ENCODE measurements around the gene CSAG3.
"Not testable (repeated sequence)": the region's sequence is repeated elsewhere in the genome, so short reads cannot be mapped to it uniquely, and the experiment has no call there.

The CSAG3 gene

DNA sequence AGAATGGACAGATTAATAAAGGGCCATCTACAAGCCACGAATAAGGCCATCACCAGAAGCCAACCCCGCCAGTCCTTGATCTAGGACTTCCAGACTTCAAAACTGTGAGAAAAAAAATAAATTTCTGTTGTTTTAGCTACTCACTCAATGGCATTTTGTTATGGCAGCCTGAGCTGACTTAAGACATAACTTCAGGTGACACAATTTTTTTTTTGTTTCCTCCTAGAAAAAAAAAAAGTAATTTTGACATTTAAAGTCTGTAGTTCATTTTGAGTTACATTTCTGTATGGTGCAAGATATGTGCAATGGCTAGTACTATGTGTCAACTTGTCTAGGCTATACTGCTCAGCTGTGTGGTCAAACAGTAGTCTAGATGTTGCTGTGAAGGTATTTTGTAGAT, at the start of gene CSAG3:
TSS of gene CSAG3 (plus strand) at position 301 of the 400 bp plus-strand sequence.
- DNase-seq (ENCODE audit: low read depth, low spot score), result not testable (repeated sequence)

DNA sequence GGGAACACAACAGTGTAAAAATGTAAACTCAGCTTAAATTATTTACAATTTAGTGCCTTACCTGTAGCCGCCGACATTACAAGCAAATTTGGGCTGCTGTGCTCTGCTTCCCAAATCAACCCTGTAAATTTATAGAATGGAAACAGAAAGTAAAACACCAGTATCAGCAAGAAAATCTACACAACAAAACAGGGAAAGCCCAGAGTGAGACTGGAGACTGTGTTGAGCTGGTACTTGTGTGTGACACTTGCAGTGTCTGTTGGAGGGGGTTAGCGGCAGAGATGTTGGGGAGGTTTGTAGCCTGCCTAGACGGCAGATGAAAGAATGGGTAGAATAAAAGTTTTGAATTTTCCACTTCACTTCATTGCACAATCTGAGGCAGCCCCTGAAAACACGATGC, 45.8 kb upstream of the CSAG3 start:
- not testable (repeated sequence) for DNase-seq (ENCODE audit: low read depth, low spot score)

DNA sequence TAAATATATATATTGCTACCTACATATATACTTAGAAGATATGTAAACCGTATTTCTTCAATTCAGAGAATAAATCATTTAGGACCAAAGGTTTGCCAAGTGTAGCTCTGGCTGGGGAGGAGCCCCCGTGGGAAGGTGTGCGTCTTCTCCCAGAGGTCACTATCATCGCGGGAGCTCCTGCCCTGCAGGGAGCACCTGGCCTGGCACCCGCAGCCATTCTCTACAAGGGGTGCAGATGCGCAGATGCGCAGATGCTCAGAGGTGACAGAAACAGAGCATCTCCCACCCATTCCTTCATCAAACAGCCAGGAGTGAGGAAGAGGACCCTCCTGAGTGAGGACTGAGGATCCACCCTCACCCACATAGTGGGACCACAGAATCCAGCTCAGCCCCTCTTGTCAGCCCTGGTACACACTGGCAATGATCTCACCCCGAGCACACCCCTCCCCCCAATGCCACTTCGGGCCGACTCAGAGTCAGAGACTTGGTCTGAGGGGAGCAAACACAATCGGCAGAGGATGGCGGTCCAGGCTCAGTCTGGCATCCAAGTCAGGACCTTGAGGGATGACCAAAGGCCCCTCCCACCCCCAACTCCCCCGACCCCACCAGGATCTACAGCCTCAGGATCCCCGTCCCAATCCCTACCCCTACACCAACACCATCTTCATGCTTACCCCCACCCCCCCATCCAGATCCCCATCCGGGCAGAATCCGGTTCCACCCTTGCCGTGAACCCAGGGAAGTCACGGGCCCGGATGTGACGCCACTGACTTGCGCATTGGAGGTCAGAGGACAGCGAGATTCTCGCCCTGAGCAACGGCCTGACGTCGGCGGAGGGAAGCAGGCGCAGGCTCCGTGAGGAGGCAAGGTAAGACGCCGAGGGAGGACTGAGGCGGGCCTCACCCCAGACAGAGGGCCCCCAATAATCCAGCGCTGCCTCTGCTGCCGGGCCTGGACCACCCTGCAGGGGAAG, 44.9 kb upstream of the CSAG3 start, which contains the start of gene MAGEA2B:
TSS of gene MAGEA2B (plus strand) at position 814 of the 973 bp plus-strand sequence. CDS start 2,479 bp downstream, outside the sequence.
- DNase-seq (ENCODE audit: low read depth, low spot score), result not testable (repeated sequence)

DNA sequence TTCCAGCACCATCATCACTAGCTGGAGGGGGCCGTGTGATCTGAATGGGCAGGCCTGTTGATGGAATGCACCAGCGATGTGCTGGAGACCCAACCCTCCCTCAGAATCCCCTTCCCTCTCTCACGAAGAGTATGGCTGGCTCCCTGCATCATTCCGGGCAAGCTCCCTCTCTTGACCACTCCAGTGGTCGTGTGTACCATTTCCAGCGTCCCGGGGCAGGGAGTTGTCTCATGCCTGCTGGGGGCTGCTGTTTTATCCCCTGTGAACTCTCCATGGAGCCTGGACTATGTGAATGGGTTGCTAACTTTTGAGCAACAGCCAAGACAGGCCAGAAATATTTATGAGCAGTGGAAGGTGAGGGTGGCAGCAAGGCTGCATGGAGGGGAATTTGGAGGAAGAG, 33.6 kb upstream of the CSAG3 start:
- DNase-seq (ENCODE audit: low read depth, low spot score), result no peak

DNA sequence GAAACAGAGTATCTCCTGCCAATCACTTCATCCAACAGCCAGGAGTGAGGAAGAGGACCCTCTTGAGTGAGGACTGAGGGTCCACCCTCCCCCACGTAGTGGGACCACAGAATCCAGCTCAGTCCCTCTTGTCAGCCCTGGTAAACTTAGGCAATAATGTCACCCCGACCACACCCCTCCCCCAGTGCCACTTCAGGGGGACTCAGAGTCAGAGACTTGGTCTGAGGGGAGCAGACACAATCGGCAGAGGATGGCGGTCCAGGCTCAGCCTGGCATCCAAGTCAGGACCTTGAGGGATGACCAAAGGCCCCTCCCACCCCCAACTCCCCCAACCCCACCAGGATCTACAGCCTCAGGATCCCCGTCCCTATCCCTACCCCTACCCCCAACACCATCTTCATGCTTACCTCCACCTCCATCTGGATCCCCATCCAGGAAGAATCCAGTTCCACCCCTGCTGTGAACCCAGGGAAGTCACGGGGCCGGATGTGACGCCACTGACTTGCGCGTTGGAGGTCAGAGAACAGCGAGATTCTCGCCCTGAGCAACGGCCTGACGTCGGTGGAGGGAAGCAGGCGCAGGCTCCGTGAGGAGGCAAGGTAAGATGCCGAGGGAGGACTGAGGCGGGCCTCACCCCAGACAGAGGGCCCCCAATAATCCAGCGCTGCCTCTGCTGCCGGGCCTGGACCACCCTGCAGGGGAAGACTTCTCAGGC, 25.6 kb upstream of the CSAG3 start, which contains the start of the genes CSAG1 and MAGEA12:
TSS of gene CSAG1 (minus strand) at position 461 of the 715 bp plus-strand sequence. CDS start 1,261 bp downstream, outside the sequence.
TSS of gene MAGEA12 (plus strand) at position 497 of the 715 bp plus-strand sequence. CDS start 2,405 bp downstream, outside the sequence.
- no peak for DNase-seq (ENCODE audit: low read depth, low spot score)

DNA sequence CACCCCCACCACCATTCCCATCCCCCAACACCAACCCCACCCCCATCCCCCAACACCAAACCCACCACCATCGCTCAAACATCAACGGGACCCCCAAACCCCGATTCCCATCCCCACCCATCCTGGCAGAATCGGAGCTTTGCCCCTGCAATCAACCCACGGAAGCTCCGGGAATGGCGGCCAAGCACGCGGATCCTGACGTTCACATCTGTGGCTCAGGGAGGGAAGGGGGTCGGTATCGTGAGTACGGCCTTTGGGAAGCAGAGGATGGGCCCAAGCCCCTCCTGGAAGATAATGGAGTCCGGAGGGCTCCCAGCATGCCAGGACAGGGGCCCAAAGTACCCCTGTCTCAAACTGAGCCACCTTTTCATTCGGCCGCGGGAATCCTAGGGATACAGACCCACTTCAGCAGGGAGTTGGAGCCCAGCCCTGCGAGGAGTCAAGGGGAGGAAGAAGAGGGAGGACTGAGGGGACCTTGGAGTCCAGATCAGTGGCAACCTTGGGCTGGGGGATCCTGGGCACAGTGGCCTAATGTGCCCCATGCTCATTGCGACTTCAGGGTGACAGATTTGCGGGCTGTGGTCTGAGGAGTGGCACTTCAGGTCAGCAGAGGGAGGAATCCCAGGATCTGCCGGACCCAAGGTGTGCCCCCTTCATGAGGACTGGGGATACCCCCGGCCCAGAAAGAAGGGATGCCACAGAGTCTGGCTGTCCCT, 24.7 kb upstream of the CSAG3 start:
- DNase-seq (ENCODE audit: low read depth, low spot score), result not testable (repeated sequence)

DNA sequence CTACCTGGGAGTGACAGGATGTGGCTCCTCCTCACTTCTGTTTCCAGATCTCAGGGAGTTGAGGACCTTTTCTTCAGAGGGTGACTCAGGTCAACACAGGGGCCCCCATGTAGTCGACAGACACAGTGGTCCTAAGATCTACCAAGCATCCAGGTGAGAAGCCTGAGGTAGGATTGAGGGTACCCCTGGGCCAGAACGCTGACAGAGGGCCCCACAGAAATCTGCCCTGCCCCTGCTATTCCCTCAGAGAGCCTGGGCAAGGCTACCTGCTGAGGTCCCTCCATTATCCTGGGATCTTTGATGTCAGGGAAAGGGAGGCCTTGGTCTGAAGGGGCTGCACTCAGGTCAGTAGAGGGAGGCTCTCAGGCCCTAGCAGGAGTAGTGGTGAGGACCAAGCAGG, 23.9 kb upstream of the CSAG3 start:
- DNase-seq (ENCODE audit: low read depth, low spot score), result no peak

DNA sequence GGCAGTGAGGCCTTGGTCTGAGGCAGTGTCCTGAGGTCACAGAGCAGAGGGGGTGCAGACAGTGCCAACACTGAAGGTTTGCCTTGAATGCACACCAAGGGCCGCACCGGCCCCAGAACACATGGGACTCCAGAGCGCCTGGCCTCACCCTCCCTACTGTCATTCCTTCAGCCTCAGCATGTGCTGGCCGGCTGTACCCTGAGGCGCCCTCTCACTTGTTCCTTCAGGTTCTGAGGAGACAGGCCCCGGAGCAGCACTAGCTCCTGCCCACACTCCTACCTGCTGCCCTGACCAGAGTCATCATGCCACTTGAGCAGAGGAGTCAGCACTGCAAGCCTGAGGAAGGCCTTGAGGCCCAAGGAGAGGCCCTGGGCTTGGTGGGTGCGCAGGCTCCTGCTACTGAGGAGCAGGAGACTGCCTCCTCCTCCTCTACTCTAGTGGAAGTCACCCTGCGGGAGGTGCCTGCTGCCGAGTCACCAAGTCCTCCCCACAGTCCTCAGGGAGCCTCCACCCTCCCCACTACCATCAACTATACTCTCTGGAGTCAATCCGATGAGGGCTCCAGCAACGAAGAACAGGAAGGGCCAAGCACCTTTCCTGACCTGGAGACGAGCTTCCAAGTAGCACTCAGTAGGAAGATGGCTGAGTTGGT, 23.0 kb upstream of the CSAG3 start:
- no peak for DNase-seq (ENCODE audit: low read depth, low spot score)

DNA sequence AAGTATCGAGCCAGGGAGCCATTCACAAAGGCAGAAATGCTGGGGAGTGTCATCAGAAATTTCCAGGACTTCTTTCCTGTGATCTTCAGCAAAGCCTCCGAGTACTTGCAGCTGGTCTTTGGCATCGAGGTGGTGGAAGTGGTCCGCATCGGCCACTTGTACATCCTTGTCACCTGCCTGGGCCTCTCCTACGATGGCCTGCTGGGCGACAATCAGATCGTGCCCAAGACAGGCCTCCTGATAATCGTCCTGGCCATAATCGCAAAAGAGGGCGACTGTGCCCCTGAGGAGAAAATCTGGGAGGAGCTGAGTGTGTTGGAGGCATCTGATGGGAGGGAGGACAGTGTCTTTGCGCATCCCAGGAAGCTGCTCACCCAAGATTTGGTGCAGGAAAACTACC, 22.5 kb upstream of the CSAG3 start:
- not testable (repeated sequence) for DNase-seq (ENCODE audit: low read depth, low spot score)

DNA sequence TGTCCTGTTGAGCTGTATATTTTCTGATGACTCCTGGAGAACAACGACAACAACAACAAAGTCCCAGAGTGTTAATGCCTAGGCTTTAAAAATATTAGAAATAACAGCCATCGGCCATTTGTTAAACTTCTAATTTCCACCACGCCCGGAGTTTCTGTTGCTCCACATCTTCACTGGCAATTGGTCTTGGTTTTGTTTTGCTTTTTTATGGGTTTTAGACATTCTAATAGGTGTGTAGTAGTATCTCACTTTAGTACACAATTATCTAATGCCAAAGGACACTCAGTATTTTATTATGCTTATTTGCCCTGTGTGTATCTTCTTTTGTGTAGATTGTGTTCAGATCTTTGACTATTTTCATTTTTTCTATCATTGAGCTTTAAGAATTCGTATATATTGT, 20.5 kb upstream of the CSAG3 start:
- no peak for DNase-seq (ENCODE audit: low read depth, low spot score)

DNA sequence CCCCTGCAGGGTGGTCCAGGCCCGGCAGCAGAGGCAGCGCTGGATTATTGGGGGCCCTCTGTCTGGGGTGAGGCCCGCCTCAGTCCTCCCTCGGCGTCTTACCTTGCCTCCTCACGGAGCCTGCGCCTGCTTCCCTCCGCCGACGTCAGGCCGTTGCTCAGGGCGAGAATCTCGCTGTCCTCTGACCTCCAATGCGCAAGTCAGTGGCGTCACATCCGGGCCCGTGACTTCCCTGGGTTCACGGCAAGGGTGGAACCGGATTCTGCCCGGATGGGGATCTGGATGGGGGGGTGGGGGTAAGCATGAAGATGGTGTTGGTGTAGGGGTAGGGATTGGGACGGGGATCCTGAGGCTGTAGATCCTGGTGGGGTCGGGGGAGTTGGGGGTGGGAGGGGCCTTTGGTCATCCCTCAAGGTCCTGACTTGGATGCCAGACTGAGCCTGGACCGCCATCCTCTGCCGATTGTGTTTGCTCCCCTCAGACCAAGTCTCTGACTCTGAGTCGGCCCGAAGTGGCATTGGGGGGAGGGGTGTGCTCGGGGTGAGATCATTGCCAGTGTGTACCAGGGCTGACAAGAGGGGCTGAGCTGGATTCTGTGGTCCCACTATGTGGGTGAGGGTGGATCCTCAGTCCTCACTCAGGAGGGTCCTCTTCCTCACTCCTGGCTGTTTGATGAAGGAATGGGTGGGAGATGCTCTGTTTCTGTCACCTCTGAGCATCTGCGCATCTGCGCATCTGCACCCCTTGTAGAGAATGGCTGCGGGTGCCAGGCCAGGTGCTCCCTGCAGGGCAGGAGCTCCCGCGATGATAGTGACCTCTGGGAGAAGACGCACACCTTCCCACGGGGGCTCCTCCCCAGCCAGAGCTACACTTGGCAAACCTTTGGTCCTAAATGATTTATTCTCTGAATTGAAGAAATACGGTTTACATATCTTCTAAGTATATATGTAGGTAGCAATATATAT, 5.0 kb upstream of the CSAG3 start, which contains the start of gene MAGEA2:
TSS of gene MAGEA2 (minus strand) at position 157 of the 965 bp plus-strand sequence. CDS start 2,479 bp downstream, outside the sequence.
- not testable (repeated sequence) for DNase-seq (ENCODE audit: low read depth, low spot score)

DNA sequence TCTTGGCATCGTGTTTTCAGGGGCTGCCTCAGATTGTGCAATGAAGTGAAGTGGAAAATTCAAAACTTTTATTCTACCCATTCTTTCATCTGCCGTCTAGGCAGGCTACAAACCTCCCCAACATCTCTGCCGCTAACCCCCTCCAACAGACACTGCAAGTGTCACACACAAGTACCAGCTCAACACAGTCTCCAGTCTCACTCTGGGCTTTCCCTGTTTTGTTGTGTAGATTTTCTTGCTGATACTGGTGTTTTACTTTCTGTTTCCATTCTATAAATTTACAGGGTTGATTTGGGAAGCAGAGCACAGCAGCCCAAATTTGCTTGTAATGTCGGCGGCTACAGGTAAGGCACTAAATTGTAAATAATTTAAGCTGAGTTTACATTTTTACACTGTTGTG, 4.1 kb upstream of the CSAG3 start:
- not testable (repeated sequence) for DNase-seq (ENCODE audit: low read depth, low spot score)

DNA sequence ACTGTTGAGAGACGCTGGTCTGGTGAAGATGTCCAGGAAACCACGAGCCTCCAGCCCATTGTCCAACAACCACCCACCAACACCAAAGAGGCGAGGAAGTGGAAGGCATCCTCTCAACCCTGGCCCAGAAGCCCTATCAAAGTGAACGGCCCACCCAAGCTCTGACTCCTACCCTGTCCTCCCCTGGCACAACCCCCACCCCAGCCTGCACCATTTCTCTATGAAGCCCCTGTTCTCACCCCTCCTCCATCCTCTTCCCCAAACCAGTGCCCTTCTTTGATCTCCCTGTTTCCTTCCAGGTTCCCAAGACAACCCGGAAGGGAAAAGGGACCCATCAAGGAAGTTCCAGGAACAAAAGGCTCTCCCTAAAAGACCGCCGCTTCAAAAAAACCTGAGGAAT, 526 bp downstream of the CSAG3 start:
- not testable (repeated sequence) for DNase-seq (ENCODE audit: low read depth, low spot score)

DNA sequence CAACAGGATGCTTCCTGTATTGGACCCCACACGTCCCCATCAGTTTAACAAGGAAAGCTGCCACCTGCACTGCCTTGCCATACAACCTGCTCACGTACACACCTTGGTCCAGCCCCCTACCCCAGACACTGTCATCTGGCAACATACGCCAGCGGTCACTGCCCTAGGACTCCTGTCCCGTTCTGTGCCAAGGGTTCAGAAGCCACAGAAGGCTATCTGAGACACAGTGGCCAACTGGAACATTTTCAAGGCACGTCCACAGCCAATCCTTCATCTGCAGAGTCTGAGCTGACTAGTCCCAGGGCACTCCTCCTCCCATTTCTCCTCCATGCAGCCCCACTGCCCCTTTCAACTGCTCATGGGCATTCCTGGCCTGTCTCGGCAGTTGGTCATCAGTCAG, 2.6 kb downstream of the CSAG3 start:
- not testable (repeated sequence) for DNase-seq (ENCODE audit: low read depth, low spot score)

DNA sequence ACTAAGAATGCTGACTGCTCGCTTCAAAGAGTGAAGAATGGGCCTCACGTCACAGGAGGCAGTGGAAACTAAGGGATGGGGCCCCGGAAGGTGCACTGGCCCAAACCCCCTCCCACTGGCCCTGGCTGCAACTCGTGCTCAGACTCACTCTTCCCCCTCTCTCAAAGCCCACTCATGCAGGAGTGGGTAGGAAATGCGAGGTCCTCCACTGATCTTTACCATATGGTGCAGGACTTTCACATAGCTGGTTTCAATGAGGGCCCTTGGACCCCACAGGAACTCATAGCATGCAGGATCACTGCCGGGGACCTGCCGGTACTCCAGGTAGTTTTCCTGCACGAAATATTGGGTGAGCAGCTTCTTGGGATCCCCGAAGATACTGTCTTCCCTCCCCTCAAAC, 7.5 kb downstream of the CSAG3 start:
- DNase-seq (ENCODE audit: low read depth, low spot score), result not testable (repeated sequence)

DNA sequence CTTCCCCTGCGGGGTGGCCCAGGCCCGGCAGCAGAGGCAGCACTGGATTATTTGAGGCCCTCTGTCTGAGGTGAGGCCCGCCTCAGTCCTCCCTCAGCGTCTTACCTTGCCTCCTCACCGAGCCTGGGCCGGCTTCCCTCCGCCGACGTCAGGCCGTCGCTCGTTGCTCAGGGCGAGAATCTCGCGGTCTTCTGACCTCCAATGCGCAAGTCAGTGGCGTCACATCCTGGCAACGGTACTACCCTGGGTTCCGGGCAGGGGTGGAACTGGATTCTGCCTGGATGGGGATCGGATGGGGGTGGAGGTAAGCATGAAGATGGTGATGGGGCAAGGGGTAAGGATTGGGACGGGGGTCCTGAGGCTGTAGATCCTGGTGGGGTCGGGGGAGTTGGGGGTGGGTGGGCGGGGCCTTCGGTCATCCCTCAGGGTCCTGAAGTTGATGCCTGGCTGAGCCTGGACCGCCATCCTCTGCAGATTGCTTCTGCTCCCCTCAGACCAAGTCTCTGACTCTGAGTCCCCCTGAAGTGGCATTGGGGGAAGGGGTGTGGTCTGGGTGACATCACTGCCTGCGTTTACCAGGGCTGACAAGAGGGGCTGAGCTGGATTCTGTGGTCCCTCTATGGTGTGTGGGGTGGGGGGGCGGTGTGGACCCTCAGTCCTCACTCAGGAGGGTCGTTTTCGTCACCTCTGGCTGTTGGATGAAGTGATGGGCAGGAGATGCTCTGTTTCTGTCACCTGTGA, 10.7 kb downstream of the CSAG3 start, which contains the start of gene MAGEA6:
TSS of gene MAGEA6 (minus strand) at position 141 of the 741 bp plus-strand sequence. CDS start 2,039 bp downstream, outside the sequence.
- DNase-seq (ENCODE audit: low read depth, low spot score), result not testable (repeated sequence)

DNA sequence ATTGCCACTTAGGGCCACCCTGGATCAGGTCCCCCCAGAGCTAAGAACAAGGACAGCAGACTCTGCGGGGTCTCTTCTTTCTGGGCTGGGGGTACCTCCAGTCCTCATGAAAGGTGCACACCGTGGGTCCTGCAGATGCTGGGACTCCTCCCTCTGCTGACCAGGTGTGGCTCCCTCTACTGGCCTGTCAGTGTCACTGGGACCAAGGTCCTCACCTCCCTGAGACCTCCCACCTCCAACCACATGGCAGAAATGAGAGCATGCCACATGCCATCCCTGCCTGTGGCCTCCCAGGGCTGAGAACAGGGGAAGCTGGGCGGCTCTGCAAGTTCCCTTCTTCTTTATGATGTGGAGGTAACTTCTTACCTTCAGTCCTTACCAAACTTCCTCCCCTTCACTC, 28.0 kb downstream of the CSAG3 start:
- DNase-seq (ENCODE audit: low read depth, low spot score), result not testable (repeated sequence)

DNA sequence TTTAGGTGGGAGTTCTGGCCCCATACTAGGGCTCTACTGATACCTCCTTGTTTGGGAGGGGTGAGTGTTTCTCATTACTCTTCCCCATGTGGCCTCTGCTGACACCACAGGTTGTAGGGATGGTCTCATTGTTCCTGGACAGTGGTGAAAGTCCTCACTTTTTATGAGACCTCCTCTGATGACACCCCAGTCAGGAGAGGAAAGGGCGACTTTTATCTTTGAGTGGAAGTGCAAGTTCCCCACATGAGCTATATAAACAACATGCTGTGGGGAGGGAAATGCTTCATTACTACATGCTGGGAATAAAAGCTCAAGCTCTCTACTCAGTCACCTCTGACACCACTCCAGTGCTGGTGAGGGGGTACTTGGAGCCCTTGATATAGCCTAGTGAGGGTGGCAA, 39.9 kb downstream of the CSAG3 start:
- DNase-seq (ENCODE audit: low read depth, low spot score), result no peak

DNA sequence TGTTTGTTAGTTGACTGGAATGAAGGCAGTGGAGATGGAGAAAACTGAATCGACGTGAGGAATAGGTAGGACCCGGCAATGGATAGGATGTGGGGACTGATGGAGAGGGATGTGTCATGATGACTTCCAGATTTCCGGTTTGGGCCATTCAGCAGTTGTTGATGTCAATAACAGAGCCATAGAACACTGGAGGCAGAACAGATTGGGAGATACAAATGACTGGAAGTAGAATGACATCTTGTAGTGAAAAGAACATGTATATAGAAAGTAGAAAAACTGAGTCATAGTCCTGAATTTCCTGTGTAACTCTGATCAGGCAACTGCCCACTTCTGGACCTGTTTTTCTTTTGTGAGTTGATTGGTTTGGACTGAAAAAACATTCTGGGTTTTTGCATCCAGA, 47.0 kb downstream of the CSAG3 start:
- DNase-seq (ENCODE audit: low read depth, low spot score), result no peak

All from smooth muscle cell of the brain vasculature (primary cell).